ENCODE measurements around the gene MOB3B.
A peak's percentile ranks its signal among the peaks of the same experiment; 100 is the strongest.

The MOB3B gene

GRCh38 chr9:27331393-27331792 is 198.2 kb downstream of the MOB3B start:
- DNase-seq = no peak

DNA sequence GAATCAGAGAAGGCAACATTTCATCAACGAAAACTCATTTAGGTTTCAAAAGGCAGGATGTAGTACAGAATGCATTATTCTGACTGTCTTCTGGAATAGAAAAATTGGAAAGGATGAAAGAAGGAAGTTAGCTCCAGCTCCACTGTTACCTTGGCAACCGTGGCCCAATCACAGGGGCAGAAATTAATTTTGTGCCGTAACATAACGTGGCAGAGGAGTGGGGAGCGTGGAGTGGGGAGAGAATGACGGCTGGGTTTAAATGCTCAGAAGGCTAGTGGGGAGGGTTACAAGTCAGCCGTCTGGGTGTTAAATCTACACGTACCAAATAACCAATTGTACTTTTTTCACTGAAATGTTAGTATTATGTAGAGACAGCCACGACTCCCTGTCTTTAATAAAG is 200.3 kb downstream of the MOB3B start:
- DNase-seq = no peak

DNA sequence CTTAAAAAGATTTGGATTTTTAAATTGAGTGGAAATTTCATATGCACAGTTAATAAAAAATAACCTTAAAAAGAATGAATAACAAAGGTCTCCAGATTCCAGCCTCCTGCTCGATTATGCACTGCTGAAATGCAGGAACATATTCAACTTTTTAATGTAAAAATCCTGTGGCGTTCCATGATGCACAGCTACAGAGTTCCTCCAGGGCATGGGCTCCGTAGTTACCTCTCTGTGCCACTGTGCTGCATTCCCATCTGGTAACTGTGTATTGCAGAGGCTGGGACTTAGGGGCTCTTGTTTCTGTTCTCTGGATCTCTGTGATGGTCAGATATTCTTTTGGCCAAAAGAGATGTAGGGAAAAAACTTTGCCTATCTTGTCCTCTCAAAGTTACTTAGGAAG is 201.1 kb downstream of the MOB3B start:
- no peak for DNase-seq

DNA sequence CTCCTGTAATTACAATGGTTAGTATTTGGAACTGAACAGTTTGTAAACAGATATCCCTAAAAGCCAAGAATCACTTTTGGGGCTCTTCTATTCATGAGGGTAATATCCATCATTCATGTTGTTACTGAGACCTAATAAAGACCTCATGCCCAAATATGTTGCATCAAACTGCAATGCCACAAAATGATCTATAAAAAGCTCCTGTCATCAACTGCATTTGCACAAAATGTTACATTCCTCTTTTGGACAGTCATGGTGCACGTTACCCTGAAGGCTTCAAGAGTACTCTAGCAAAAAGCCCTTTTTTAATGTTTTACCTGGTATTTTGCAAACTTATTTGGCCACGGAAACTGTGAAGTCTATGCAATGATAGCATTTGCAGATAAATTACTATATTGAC is 218.4 kb downstream of the MOB3B start:
- DNase-seq = no peak

DNA sequence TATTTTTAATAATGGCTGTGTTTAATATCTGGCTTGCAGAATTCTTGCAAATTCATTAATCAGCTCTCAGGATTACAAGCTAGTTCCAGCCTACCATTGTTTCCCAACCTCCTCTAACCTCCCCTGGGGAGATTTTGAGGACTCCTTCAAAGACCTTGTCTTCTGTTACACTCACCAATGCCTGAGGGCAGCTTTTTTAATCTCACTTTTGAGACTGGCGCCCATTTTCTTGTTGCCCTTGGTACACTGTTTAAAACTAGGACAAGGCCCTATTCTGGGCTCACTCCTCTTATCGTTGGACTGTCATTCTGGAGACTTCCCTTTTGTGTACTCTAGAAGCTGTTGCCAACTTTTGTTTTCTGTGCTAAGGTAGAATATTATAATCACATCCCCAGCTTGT is 219.0 kb downstream of the MOB3B start:
- DNase-seq = no peak

- no peak for DNase-seq
Measured at GRCh38 chr9:27308691-27309390, 220.8 kb downstream of the MOB3B start.

DNA sequence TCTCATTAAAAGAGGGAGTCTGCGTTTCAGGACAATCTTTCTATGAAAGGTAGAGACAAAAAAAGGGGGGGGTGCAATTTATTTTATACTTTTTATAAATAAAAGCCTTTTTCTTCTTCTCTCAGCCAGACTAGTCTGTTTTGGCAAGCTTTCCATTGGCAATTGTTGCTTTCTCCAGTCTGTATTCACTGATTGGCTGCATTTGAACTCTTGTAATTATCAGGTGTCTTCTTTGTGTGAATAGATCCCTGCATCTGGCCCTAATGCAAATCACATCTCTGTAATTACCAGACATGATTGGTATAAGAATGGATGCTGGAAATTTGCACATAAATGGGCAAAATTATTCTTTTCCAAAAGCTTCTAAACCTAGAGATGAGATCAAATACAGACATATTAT is 225.1 kb downstream of the MOB3B start:
- DNase-seq = no peak

GRCh38 chr9:27303219-27303618 is 226.4 kb downstream of the MOB3B start:
- no peak for DNase-seq

GRCh38 chr9:27297050-27297449 is 232.6 kb downstream of the MOB3B start, which contains the start of gene EQTN:
Gene EQTN, minus strand, starts transcription at chr9:27297150. Its CDS starts 95 bp downstream, at chr9:27297055.
- DNase-seq = no peak

DNA sequence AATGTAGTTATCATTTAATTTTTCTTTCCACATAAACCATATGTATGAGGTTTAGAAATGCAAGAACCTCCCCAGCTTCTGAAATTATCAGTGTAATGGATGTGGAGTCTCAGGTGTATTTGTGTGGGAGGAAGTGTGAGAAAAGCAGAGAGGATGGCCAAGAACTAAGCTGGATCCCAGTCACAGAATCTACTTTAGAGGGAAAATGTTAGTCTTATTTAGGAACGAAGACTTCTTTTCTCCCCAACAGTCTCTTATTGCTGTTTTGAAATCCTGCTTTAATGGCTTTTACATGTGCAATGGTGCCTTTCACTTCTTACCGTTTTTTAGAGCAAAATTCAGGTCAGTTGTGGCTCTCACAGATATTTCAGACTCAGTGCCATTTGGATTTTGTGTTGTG is 235.6 kb downstream of the MOB3B start:
- no peak for DNase-seq

DNA sequence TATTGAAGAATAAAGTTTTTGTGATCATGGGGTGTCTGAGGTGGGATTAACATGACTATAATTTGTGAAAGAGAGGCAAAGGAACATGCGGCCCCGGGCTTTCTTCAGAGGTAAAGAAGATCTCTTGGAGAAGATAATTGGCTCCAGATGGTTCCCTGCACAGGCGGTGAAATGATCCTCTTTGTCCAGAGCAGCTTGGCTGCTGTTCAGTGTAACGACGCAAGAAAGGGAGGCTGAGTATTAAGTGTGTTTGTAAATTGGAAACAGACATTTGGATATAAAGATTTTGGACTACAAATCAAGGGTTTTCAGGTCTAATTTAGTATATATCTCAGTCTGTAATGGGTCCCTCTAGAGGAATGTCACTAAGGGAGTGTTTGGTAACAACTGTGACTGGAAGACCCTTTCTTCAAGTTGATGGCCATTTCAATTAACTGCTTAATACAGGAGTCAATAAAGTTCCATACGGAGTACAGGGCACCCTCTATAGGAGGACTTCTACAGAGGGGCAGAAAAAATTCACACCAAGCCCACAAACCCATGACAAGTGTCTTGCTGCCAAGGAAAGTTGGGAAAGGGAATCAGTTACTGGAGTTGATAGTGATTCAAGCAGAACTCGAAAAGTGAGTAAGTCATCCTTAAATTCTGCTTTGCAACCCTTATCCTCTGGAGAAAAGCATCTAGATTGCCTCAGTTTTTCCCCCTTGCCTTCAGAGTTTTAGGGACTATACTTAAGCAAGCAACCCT is 236.8 kb downstream of the MOB3B start:
- DNase-seq = peak; percentile 17

DNA sequence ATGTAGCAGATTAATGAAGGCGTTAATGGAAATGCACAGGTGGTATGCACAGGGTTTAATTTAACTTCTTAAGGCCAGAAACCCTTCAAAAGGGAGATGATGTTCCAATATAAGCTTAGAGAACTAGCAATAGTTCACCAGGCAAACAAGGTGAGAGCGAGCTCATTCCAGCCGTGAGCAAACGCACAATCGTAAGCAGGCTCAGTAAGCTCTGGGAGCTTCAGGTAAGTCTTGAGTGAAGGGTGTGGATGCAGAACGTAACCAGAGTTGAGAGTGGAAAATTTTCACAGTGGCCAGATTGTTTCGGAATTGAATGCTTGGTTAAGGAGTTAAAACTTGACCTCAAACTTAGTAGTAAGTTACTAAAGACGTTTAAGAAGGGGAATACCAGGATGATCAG is 238.3 kb downstream of the MOB3B start:
- DNase-seq = no peak

- DNase-seq = no peak
Measured at GRCh38 chr9:27282269-27282668, 247.3 kb downstream of the MOB3B start.

- no peak for DNase-seq
Measured at GRCh38 chr9:27280860-27281259, 248.8 kb downstream of the MOB3B start.

- no peak for DNase-seq
Measured at GRCh38 chr9:27280249-27280648, 249.4 kb downstream of the MOB3B start.

DNA sequence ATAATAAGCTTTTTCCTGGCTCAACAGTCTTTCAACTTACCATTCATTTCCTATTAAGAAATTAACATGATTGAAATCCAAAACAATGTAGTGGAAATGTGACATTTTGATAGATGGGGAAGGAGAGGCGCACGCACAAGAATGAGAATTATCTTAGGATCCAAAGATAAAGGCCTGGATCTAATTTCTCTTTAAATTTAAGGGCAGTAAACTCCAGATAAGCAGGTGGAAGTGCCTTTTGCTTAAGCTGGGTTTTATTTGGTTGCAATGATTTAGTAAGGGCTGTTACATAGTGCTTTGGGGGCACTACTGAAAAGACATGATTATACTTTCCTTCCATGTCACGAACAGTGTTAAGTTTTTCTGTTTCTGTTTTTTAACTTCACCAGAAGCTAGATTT is 250.0 kb downstream of the MOB3B start:
- DNase-seq = no peak

DNA sequence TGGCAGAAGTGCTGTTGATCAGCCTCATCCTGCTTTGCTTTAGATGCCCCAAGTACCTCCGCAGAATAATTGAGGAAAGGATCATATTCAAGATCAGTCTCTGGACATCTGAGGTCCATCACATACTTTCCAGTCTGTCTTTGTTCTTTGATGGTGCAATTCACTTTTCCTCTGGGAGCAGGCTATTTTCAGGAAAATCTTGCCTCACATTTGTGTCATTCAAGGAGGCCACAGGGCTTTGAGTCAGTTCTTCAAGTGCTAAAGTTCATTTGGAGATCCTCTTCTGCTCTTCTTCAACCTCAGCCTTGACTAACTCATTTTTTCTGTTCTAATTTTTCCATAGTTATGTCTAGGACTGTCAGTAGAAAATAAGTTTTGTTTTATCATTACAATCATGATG is 251.2 kb downstream of the MOB3B start:
- DNase-seq = no peak

DNA sequence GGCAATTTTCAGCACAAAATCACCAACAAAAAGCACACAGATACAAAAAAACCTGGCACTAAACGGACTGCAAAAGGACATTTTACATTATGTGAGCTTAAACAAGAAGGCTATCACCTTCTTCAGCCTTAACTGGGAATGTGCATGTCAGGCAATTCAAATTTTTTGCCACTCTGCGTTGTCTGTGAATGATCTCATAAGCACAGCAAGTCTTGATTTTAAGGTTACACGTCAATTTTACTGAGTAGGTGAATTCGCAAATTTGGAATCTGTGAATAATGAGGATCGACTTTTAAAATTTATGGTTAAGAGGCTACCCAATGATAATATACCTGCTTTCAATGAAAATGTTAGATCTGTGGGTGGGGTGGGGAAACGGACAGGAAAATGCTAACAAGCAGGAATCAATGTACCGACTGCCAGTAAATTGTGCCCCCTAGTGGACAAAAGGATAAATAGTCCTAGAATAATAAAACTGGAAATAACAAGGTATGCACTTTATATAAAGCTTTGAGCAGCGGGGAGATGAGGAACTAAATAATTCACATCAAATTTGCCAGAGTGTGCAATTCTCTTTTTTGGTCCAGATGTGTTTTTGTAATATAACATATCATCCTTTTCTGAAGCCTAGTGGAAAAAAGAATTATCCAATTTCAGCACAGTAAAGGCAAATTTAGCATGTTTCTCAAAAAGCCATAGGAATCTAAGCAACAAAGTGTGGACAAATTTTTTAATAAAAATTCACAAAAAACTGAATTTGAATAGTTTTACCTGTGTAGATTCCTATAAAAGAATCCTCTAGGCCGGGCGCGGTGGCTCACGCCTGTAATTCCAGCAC is 253.2 kb downstream of the MOB3B start:
- peak; percentile 13 for DNase-seq

Data from NCI-H2171 (cell line).